HG02571 (cell line): ENCODE results near the gene AGPAT3.
"Not testable (repeated sequence)": the region's sequence is repeated elsewhere in the genome, so short reads cannot be mapped to it uniquely, and the experiment has no call there.

Experiments
- ATAC-seq: cut with Tn5 transposase; IDR thresholded peaks from one replicate; pipeline ENCODE4 v1.9.1; 2021; ENCODE audit warnings: mild to moderate bottlenecking, moderate library complexity; ENCODE audit not compliant: unreplicated experiment

Gene AGPAT3

GRCh38 chr21:43834146-43834905 lies 30.7 kb upstream of the AGPAT3 start:
- no peak for ATAC-seq

GRCh38 chr21:43835050-43835449 lies 30.0 kb upstream of the AGPAT3 start:
- no peak for ATAC-seq

- no peak for ATAC-seq
These were observed 29.2 kb upstream of the AGPAT3 start for GRCh38 chr21:43835861-43836260.

GRCh38 chr21:43836616-43837015 lies 28.4 kb upstream of the AGPAT3 start:
- no peak for ATAC-seq

- no peak for ATAC-seq
These were observed 24.8 kb upstream of the AGPAT3 start for GRCh38 chr21:43840259-43840658.

- no peak for ATAC-seq
These were observed 22.3 kb upstream of the AGPAT3 start for GRCh38 chr21:43842742-43843141.

GRCh38 chr21:43844906-43845305 lies 20.1 kb upstream of the AGPAT3 start:
- ATAC-seq = not testable (repeated sequence)

GRCh38 chr21:43845386-43845785 lies 19.6 kb upstream of the AGPAT3 start:
- no peak for ATAC-seq

- no peak for ATAC-seq
These were observed 18.6 kb upstream of the AGPAT3 start for GRCh38 chr21:43846430-43846829.

- ATAC-seq = no peak
These were observed 17.7 kb upstream of the AGPAT3 start for GRCh38 chr21:43847301-43847700.

GRCh38 chr21:43848771-43849170 lies 16.3 kb upstream of the AGPAT3 start:
- ATAC-seq = no peak

- ATAC-seq = no peak
These were observed 15.3 kb upstream of the AGPAT3 start for GRCh38 chr21:43849532-43850299.

- no peak for ATAC-seq
These were observed 14.2 kb upstream of the AGPAT3 start for GRCh38 chr21:43850728-43851295.

- no peak for ATAC-seq
These were observed 13.4 kb upstream of the AGPAT3 start for GRCh38 chr21:43851593-43851992.

- no peak for ATAC-seq
These were observed 10.9 kb upstream of the AGPAT3 start for GRCh38 chr21:43853851-43854772.

- no peak for ATAC-seq
These were observed 10.0 kb upstream of the AGPAT3 start for GRCh38 chr21:43854773-43855633.

GRCh38 chr21:43855955-43856354 lies 9.1 kb upstream of the AGPAT3 start:
- ATAC-seq = no peak

GRCh38 chr21:43858806-43859648 lies 6.0 kb upstream of the AGPAT3 start:
- no peak for ATAC-seq

- no peak for ATAC-seq
These were observed 5.2 kb upstream of the AGPAT3 start for GRCh38 chr21:43859747-43860214.
